Hepatocyte (in vitro differentiated cells): ENCODE measurements around the gene CTNNBIP1. TPM values are rescaled to one million over a fixed set of nuclear protein-coding genes. Genes with fewer than 3 reads are reported as not detected.

ENCODE experiments used
- DNase-seq: peaks from one replicate; pipeline ENCODE4 v3.0.0-alpha.2; 2016; ENCODE audit warnings: low spot score
- H2AFZ ChIP-seq: fragments of 200-600 bp; sonication (generic); 2 replicates; pipeline ENCODE4 v1.6.0; 2016; ENCODE audit warnings: antibody characterized with exemption, mild to moderate bottlenecking
- H3K27ac ChIP-seq: fragments of 200-600 bp; sonication (generic); 2 replicates; pipeline ENCODE4 v1.5.1; 2016; ENCODE audit warnings: mild to moderate bottlenecking
- H3K27me3 ChIP-seq: fragments of 200-600 bp; sonication (generic); 2 replicates; pipeline ENCODE4 v1.6.1; 2016
- H3K36me3 ChIP-seq: fragments of 200-600 bp; sonication (generic); replicated peaks from 2 replicates; pipeline ENCODE4 v1.5.1; 2016; ENCODE audit warnings: low read depth; ENCODE audit not compliant: insufficient read depth
- H3K4me1 ChIP-seq: fragments of 200-600 bp; sonication (generic); 2 replicates; pipeline ENCODE4 v1.5.1; 2016; ENCODE audit warnings: mild to moderate bottlenecking, moderate library complexity; ENCODE audit not compliant: insufficient read depth
- H3K4me2 ChIP-seq: fragments of 200-600 bp; sonication (generic); 2 replicates; pipeline ENCODE4 v1.6.0; 2016
- H3K4me3 ChIP-seq: fragments of 200-600 bp; sonication (generic); 2 replicates; pipeline ENCODE4 v1.5.1; 2016; ENCODE audit warnings: mild to moderate bottlenecking
- H3K79me2 ChIP-seq: fragments of 200-600 bp; sonication (generic); 2 replicates; pipeline ENCODE4 v1.6.0; 2017; ENCODE audit warnings: mild to moderate bottlenecking
- H3K9me2 ChIP-seq: fragments of 200-600 bp; sonication (generic); replicated peaks from 2 replicates; pipeline ENCODE4 v1.6.0; 2017; ENCODE audit warnings: mild to moderate bottlenecking; ENCODE audit not compliant: insufficient read depth
- H3K9me3 ChIP-seq: fragments of 200-600 bp; sonication (generic); 2 replicates; pipeline ENCODE4 v1.5.1; 2016; ENCODE audit warnings: low read depth, mild to moderate bottlenecking
- H4K20me1 ChIP-seq: fragments of 200-600 bp; sonication (generic); 2 replicates; pipeline ENCODE4 v1.6.0; 2016; ENCODE audit warnings: mild to moderate bottlenecking; ENCODE audit not compliant: insufficient read depth, poor library complexity, severe bottlenecking
- EZH2 ChIP-seq: fragments of 200-600 bp; sonication (generic); IDR thresholded peaks from 2 replicates; pipeline ENCODE4 v1.6.1; 2016; ENCODE audit warnings: antibody characterized with exemption, mild to moderate bottlenecking, borderline replicate concordance
- EZH2phosphoT487 ChIP-seq: fragments of 200-600 bp; sonication (generic); IDR thresholded peaks from one replicate; pipeline ENCODE4 v1.6.1; 2018; ENCODE audit warnings: antibody characterized with exemption, mild to moderate bottlenecking, low read depth, moderate library complexity; ENCODE audit not compliant: unreplicated experiment, severe bottlenecking
- WGBS: methylation state at CpG from one replicate; pipeline ENCODE4 v1.1.6; 2016; ENCODE audit warnings: low lambda C conversion rate; ENCODE audit errors: missing lambda C conversion rate; 5-methylcytosine and 5-hydroxymethylcytosine counted together
- polyA plus RNA-seq: library from polyadenylated mRNA; unstranded; fragments of >200 nt; fragmentation: Nextera tagmentation; extraction: Ambion mirVana; gene quantifications from 2 replicates; pipeline ENCODE4 v1.2.1, GENCODE V29; 2016
- total RNA-seq: library from RNA; depleted of rRNA; stranded (reverse); fragments of >200 nt; gene quantifications from 2 replicates; pipeline ENCODE4 v1.2.3, GENCODE V29; 2014
- TF ChIP-seq, protein P1 (sequence below): fragments of 200-600 bp; sonication (generic); IDR thresholded peaks from 2 replicates; pipeline ENCODE4 v1.5.1; 2016; ENCODE audit warnings: antibody characterized with exemption, mild to moderate bottlenecking; ENCODE audit not compliant: poor library complexity

The CTNNBIP1 gene
- total and polyA plus RNA-seq, 2 experiments from 2014 or later, result 25.2 to 49.8 TPM

DNA sequence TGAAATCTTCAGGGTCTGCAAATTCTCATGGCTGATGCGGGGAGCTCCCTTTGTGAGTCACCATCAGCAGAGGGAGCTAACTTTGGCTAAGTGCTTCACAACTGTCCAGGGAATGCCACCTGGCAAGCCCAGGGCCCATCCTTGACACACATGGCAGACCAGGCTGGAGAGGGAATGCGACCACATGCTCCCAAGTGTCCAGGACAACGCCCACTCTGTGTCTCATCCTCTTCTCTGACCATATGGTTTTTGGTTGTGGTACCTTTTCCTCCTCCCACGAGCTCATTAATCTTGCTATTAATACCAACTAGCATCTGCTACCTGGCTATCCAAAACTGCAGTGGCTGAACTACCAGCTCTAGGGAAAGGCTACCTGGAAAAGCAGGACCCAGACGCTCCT, 49.2 kb downstream of the CTNNBIP1 start:
- Histone ChIP-seq H3K9me2 (no peaks in the 10 kb centered on the region), H2AFZ (no peak overlapping the region), H3K9me3 (no peaks in the 10 kb centered on the region), H3K4me3 (no peak overlapping the region), H3K27ac (no peak overlapping the region), H4K20me1 (no peaks in the 10 kb centered on the region), H3K27me3 (no peaks in the 10 kb centered on the region), H3K4me2 (no peak overlapping the region), H3K4me1 (no peaks in the 10 kb centered on the region), H3K79me2 (no peaks in the 10 kb centered on the region), H3K36me3 (no peaks in the 10 kb centered on the region)
- WGBS, result 94% methylated on average over 5 of the region's 5 CpGs
- no peak for DNase-seq
- TF ChIP-seq, protein P1, sequence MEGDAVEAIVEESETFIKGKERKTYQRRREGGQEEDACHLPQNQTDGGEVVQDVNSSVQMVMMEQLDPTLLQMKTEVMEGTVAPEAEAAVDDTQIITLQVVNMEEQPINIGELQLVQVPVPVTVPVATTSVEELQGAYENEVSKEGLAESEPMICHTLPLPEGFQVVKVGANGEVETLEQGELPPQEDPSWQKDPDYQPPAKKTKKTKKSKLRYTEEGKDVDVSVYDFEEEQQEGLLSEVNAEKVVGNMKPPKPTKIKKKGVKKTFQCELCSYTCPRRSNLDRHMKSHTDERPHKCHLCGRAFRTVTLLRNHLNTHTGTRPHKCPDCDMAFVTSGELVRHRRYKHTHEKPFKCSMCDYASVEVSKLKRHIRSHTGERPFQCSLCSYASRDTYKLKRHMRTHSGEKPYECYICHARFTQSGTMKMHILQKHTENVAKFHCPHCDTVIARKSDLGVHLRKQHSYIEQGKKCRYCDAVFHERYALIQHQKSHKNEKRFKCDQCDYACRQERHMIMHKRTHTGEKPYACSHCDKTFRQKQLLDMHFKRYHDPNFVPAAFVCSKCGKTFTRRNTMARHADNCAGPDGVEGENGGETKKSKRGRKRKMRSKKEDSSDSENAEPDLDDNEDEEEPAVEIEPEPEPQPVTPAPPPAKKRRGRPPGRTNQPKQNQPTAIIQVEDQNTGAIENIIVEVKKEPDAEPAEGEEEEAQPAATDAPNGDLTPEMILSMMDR, result no peak
- TF ChIP-seq EZH2phosphoT487, result no peak
- no peak for TF ChIP-seq EZH2

DNA sequence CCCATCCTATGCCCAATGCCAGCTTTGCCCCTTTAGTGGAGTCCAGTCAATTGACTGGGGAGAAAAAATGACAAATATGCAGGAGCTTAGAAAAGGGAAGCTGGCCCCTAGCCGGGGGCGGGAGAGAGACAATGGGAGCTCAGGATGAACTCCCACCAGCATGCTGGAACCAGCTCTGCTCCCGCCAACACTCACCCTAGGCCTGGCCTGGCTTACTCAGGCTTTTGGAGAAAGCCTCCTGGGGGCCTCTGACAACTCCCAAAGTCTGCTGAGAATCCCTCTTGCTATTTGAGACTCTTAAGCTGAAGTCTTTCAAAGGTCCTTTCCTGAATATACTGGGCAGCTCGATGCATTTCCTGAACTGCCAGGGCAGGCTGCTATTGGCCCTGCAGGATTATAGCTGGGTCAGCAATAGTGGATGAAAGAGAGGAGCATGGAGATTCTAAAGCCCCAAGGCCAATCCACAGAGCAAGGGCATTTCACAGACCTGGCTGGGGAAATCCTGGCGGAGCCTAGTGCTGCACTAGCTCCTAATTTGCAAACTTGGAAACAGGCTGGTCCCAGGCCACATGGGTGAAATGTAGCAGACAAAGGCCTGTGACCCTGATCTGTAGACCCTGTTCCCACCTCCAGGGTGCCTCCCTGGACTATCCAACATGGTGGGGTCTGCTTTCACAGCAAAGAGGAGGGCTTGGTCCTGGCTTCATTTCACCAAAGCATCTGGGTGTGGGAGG, 50.6 kb downstream of the CTNNBIP1 start:
- H2AFZ ChIP-seq, result no peak overlapping the region
- no peaks in the 10 kb centered on the region for H3K27me3 ChIP-seq
- no peak for DNase-seq
- no peaks in the 10 kb centered on the region for H4K20me1 ChIP-seq
- H3K4me1 ChIP-seq, result no peaks in the 10 kb centered on the region
- TF ChIP-seq, protein P1, result no peak
- no peak for TF ChIP-seq EZH2
- TF ChIP-seq EZH2phosphoT487, result no peak
- H3K79me2 ChIP-seq, result no peaks in the 10 kb centered on the region
- H3K9me3 ChIP-seq, result no peaks in the 10 kb centered on the region
- H3K4me3 ChIP-seq, result no peak overlapping the region
- 76% methylated on average over 5 of the region's 5 CpGs for WGBS
- H3K27ac ChIP-seq, result no peak overlapping the region
- H3K36me3 ChIP-seq, result no peaks in the 10 kb centered on the region
- no peaks in the 10 kb centered on the region for H3K9me2 ChIP-seq
- no peak overlapping the region for H3K4me2 ChIP-seq

DNA sequence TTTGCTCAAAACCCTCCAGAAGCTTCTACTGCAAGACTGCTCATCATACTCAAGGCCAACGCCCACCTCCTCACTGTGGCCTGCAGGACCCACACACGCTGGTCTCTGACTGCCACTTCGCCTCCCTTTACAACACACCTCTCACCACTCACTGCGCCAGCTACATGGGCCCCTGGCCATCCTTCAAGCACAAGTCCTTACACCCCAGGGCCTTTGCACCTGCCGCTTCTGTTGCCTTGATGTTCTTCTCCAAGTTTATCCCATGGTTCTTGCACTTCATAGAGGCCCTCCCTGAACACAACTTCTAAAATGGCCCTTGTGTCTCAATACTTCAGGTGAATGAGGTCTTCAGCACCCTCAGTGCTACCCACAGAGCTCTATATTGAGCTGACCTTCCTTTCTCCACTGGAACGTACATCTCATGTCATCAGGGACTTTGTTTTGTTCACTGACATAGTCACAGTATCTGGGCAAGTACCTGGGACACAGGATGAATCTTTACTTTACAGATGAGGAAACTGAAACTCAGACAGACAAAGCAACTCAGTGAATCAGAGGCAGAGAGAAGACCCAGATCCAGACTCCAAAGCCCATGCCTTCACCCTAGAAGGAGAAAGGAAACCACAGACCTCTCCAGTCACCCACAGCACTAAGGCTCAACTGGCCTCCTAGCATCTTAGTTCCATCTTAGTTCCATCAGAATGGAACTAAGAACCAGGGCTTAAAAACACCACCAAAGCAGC, 51.6 kb downstream of the CTNNBIP1 start:
- no peak for TF ChIP-seq EZH2phosphoT487
- no peak for TF ChIP-seq EZH2
- TF ChIP-seq, protein P1, result no peak
- no peaks in the 10 kb centered on the region for H4K20me1 ChIP-seq
- no peak overlapping the region for H3K27ac ChIP-seq
- WGBS, result 98% methylated on average over 6 of the region's 6 CpGs
- H3K9me2 ChIP-seq, result no peaks in the 10 kb centered on the region
- H2AFZ ChIP-seq, result no peak overlapping the region
- no peak for DNase-seq
- no peaks in the 10 kb centered on the region for H3K36me3 ChIP-seq
- H3K9me3 ChIP-seq, result no peaks in the 10 kb centered on the region
- H3K4me2 ChIP-seq, result no peak overlapping the region
- no peaks in the 10 kb centered on the region for H3K27me3 ChIP-seq
- H3K4me1 ChIP-seq, result no peaks in the 10 kb centered on the region
- H3K79me2 ChIP-seq, result no peaks in the 10 kb centered on the region
- no peak overlapping the region for H3K4me3 ChIP-seq
